Stimulated activated CD8-positive, alpha-beta memory T cell treated with anti-CD3 and anti-CD28 coated beads, Interleukin-12 subunit alpha, Interleukin-12 subunit beta, amount 100 ng/mL, for 1 hour (primary cell): ENCODE measurements around the gene PARK7.
"Not testable (repeated sequence)": the region's sequence is repeated elsewhere in the genome, so short reads cannot be mapped to it uniquely, and the experiment has no call there.

ENCODE experiments used
- DNase-seq: peaks from one replicate; pipeline ENCODE4 v3.0.0-alpha.2; 2020; ENCODE audit warnings: low read depth

The PARK7 gene

GRCh38 chr1:7943251-7943650, 18.3 kb upstream of the PARK7 start:
- no peak for DNase-seq

- no peak for DNase-seq
Observed at GRCh38 chr1:7948960-7949359, 12.6 kb upstream of the PARK7 start.

- DNase-seq: not testable (repeated sequence)
Observed at GRCh38 chr1:7952791-7953190, 8.7 kb upstream of the PARK7 start.

- DNase-seq: peak; percentile 66
Observed at GRCh38 chr1:7953850-7954609, 7.5 kb upstream of the PARK7 start.

- DNase-seq: no peak
Observed at GRCh38 chr1:7954683-7955082, 6.8 kb upstream of the PARK7 start.

- DNase-seq: no peak
Observed at GRCh38 chr1:7956218-7957032, 5.1 kb upstream of the PARK7 start.

- no peak for DNase-seq
Observed at GRCh38 chr1:7960165-7960564, 1.3 kb upstream of the PARK7 start.

GRCh38 chr1:7960867-7961215, 670 bp upstream of the PARK7 start:
- DNase-seq: no peak

GRCh38 chr1:7962014-7962335, 464 bp downstream of the PARK7 start:
- peak; percentile 20 for DNase-seq

GRCh38 chr1:7962636-7963377, 1.3 kb downstream of the PARK7 start:
- no peak for DNase-seq

GRCh38 chr1:7963378-7963730, 1.8 kb downstream of the PARK7 start:
- DNase-seq: not testable (repeated sequence)

- not testable (repeated sequence) for DNase-seq
Observed at GRCh38 chr1:7963841-7964240, 2.3 kb downstream of the PARK7 start.

GRCh38 chr1:7964476-7964875, 3.0 kb downstream of the PARK7 start:
- DNase-seq: no peak

- no peak for DNase-seq
Observed at GRCh38 chr1:7967196-7967595, 5.7 kb downstream of the PARK7 start.

GRCh38 chr1:7967651-7968050, 6.1 kb downstream of the PARK7 start:
- no peak for DNase-seq

- no peak for DNase-seq
Observed at GRCh38 chr1:7970246-7970645, 8.7 kb downstream of the PARK7 start.

- DNase-seq: no peak
Observed at GRCh38 chr1:7971024-7971423, 9.5 kb downstream of the PARK7 start.

- DNase-seq: no peak
Observed at GRCh38 chr1:7972285-7972684, 10.8 kb downstream of the PARK7 start.

- no peak for DNase-seq
Observed at GRCh38 chr1:7973086-7973485, 11.6 kb downstream of the PARK7 start.

GRCh38 chr1:7975212-7975865, 13.8 kb downstream of the PARK7 start:
- DNase-seq: no peak

- DNase-seq: no peak
Observed at GRCh38 chr1:7980984-7981383, 19.5 kb downstream of the PARK7 start.

GRCh38 chr1:7983086-7983778, 21.7 kb downstream of the PARK7 start:
- DNase-seq: no peak
